Measurements from ENCODE around the gene CRYGS.
"Not testable (repeated sequence)": the region's sequence is repeated elsewhere in the genome, so short reads cannot be mapped to it uniquely, and the experiment has no call there.

DNA sequence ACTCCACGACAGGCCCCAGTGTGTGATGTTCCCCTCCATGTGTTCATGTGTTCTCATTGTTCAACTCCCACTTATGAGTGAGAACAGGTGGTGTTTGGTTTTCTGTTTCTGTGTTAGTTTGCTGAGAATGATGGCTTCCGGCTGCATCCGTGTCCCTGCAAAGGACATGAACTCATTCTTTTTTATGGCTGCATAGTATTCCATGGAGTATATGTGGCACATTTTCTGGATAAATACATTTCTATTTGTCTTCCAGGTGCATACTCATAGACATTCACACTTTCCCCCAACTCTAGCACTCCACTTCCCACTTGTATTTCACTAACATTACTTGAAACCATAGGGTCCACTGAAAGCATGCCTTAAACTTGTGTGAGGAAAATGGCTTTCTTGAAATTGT is 12.5 kb downstream of the CRYGS start:
- TF ChIP-seq, protein P1, sequence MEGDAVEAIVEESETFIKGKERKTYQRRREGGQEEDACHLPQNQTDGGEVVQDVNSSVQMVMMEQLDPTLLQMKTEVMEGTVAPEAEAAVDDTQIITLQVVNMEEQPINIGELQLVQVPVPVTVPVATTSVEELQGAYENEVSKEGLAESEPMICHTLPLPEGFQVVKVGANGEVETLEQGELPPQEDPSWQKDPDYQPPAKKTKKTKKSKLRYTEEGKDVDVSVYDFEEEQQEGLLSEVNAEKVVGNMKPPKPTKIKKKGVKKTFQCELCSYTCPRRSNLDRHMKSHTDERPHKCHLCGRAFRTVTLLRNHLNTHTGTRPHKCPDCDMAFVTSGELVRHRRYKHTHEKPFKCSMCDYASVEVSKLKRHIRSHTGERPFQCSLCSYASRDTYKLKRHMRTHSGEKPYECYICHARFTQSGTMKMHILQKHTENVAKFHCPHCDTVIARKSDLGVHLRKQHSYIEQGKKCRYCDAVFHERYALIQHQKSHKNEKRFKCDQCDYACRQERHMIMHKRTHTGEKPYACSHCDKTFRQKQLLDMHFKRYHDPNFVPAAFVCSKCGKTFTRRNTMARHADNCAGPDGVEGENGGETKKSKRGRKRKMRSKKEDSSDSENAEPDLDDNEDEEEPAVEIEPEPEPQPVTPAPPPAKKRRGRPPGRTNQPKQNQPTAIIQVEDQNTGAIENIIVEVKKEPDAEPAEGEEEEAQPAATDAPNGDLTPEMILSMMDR (conservative IDR thresholded peaks at IDR 0.05; ENCODE audit: low read depth in 2 of 2) = not testable (repeated sequence)
- TF ChIP-seq EZH2 (IDR thresholded peaks at IDR 0.05; ENCODE audit: low read depth, unreplicated experiment); POLR2AphosphoS5 (IDR thresholded peaks at IDR 0.05; ENCODE audit: low read depth); CREB1 (CRISPR knock-in tag; IDR thresholded peaks at IDR 0.05; ENCODE audit: low read depth); EZH2phosphoT487 (IDR thresholded peaks at IDR 0.05; ENCODE audit: unreplicated experiment); JUNB (IDR thresholded peaks at IDR 0.05; ENCODE audit: unreplicated experiment); ZNF331 (CRISPR knock-in tag; IDR thresholded peaks at IDR 0.05; ENCODE audit: low read depth); ZNF114 (CRISPR knock-in tag; IDR thresholded peaks at IDR 0.05): not testable (repeated sequence)
- TF ChIP-seq, protein P2, sequence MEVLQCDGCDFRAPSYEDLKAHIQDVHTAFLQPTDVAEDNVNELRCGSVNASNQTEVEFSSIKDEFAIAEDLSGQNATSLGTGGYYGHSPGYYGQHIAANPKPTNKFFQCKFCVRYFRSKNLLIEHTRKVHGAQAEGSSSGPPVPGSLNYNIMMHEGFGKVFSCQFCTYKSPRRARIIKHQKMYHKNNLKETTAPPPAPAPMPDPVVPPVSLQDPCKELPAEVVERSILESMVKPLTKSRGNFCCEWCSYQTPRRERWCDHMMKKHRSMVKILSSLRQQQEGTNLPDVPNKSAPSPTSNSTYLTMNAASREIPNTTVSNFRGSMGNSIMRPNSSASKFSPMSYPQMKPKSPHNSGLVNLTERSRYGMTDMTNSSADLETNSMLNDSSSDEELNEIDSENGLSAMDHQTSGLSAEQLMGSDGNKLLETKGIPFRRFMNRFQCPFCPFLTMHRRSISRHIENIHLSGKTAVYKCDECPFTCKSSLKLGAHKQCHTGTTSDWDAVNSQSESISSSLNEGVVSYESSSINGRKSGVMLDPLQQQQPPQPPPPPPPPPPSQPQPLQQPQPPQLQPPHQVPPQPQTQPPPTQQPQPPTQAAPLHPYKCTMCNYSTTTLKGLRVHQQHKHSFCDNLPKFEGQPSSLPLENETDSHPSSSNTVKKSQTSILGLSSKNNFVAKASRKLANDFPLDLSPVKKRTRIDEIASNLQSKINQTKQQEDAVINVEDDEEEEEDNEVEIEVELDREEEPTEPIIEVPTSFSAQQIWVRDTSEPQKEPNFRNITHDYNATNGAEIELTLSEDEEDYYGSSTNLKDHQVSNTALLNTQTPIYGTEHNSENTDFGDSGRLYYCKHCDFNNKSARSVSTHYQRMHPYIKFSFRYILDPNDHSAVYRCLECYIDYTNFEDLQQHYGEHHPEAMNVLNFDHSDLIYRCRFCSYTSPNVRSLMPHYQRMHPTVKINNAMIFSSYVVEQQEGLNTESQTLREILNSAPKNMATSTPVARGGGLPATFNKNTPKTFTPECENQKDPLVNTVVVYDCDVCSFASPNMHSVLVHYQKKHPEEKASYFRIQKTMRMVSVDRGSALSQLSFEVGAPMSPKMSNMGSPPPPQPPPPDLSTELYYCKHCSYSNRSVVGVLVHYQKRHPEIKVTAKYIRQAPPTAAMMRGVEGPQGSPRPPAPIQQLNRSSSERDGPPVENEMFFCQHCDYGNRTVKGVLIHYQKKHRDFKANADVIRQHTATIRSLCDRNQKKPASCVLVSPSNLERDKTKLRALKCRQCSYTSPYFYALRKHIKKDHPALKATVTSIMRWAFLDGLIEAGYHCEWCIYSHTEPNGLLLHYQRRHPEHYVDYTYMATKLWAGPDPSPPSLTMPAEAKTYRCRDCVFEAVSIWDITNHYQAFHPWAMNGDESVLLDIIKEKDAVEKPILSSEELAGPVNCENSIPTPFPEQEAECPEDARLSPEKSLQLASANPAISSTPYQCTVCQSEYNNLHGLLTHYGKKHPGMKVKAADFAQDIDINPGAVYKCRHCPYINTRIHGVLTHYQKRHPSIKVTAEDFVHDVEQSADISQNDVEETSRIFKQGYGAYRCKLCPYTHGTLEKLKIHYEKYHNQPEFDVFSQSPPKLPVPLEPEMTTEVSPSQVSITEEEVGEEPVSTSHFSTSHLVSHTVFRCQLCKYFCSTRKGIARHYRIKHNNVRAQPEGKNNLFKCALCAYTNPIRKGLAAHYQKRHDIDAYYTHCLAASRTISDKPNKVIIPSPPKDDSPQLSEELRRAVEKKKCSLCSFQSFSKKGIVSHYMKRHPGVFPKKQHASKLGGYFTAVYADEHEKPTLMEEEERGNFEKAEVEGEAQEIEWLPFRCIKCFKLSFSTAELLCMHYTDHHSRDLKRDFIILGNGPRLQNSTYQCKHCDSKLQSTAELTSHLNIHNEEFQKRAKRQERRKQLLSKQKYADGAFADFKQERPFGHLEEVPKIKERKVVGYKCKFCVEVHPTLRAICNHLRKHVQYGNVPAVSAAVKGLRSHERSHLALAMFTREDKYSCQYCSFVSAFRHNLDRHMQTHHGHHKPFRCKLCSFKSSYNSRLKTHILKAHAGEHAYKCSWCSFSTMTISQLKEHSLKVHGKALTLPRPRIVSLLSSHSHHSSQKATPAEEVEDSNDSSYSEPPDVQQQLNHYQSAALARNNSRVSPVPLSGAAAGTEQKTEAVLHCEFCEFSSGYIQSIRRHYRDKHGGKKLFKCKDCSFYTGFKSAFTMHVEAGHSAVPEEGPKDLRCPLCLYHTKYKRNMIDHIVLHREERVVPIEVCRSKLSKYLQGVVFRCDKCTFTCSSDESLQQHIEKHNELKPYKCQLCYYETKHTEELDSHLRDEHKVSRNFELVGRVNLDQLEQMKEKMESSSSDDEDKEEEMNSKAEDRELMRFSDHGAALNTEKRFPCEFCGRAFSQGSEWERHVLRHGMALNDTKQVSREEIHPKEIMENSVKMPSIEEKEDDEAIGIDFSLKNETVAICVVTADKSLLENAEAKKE (CRISPR knock-in tag; IDR thresholded peaks at IDR 0.05) = not testable (repeated sequence)
- TF ChIP-seq, protein P3, sequence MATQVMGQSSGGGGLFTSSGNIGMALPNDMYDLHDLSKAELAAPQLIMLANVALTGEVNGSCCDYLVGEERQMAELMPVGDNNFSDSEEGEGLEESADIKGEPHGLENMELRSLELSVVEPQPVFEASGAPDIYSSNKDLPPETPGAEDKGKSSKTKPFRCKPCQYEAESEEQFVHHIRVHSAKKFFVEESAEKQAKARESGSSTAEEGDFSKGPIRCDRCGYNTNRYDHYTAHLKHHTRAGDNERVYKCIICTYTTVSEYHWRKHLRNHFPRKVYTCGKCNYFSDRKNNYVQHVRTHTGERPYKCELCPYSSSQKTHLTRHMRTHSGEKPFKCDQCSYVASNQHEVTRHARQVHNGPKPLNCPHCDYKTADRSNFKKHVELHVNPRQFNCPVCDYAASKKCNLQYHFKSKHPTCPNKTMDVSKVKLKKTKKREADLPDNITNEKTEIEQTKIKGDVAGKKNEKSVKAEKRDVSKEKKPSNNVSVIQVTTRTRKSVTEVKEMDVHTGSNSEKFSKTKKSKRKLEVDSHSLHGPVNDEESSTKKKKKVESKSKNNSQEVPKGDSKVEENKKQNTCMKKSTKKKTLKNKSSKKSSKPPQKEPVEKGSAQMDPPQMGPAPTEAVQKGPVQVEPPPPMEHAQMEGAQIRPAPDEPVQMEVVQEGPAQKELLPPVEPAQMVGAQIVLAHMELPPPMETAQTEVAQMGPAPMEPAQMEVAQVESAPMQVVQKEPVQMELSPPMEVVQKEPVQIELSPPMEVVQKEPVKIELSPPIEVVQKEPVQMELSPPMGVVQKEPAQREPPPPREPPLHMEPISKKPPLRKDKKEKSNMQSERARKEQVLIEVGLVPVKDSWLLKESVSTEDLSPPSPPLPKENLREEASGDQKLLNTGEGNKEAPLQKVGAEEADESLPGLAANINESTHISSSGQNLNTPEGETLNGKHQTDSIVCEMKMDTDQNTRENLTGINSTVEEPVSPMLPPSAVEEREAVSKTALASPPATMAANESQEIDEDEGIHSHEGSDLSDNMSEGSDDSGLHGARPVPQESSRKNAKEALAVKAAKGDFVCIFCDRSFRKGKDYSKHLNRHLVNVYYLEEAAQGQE (IDR thresholded peaks at IDR 0.05; ENCODE audit: unreplicated experiment) = not testable (repeated sequence)
- TF ChIP-seq, protein P4, sequence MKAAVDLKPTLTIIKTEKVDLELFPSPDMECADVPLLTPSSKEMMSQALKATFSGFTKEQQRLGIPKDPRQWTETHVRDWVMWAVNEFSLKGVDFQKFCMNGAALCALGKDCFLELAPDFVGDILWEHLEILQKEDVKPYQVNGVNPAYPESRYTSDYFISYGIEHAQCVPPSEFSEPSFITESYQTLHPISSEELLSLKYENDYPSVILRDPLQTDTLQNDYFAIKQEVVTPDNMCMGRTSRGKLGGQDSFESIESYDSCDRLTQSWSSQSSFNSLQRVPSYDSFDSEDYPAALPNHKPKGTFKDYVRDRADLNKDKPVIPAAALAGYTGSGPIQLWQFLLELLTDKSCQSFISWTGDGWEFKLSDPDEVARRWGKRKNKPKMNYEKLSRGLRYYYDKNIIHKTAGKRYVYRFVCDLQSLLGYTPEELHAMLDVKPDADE (IDR thresholded peaks at IDR 0.05) = not testable (repeated sequence)

Measured in GM23338 (cell line).